Central memory CD4-positive, alpha-beta T cell (primary cell): ENCODE data around the gene LSAMP.

Experiments
- DNase-seq: peaks from one replicate; pipeline ENCODE4 v3.0.0; 2022

Gene LSAMP

GRCh38 chr3:116350119-116350733 is 95.1 kb downstream of the LSAMP start:
- DNase-seq: no peak

GRCh38 chr3:116348216-116348615 is 97.1 kb downstream of the LSAMP start:
- DNase-seq: no peak

- no peak for DNase-seq
Observed at GRCh38 chr3:116342499-116342898, 102.8 kb downstream of the LSAMP start.

GRCh38 chr3:116341899-116342298 is 103.4 kb downstream of the LSAMP start:
- no peak for DNase-seq

GRCh38 chr3:116341381-116341780 is 103.9 kb downstream of the LSAMP start:
- no peak for DNase-seq

- DNase-seq: no peak
Observed at GRCh38 chr3:116340680-116341216, 104.5 kb downstream of the LSAMP start.

GRCh38 chr3:116339441-116340028 is 105.8 kb downstream of the LSAMP start:
- no peak for DNase-seq

GRCh38 chr3:116338713-116339112 is 106.6 kb downstream of the LSAMP start:
- no peak for DNase-seq

GRCh38 chr3:116337229-116337628 is 108.1 kb downstream of the LSAMP start:
- no peak for DNase-seq

GRCh38 chr3:116331380-116331779 is 113.9 kb downstream of the LSAMP start:
- DNase-seq: no peak

GRCh38 chr3:116322750-116323375 is 122.4 kb downstream of the LSAMP start:
- no peak for DNase-seq

- no peak for DNase-seq
Observed at GRCh38 chr3:116318370-116318769, 126.9 kb downstream of the LSAMP start.

GRCh38 chr3:116316771-116317170 is 128.5 kb downstream of the LSAMP start:
- no peak for DNase-seq

GRCh38 chr3:116314476-116314875 is 130.8 kb downstream of the LSAMP start:
- DNase-seq: no peak

GRCh38 chr3:116306720-116307119 is 138.6 kb downstream of the LSAMP start:
- no peak for DNase-seq

- DNase-seq: no peak
Observed at GRCh38 chr3:116306149-116306548, 139.1 kb downstream of the LSAMP start.

- no peak for DNase-seq
Observed at GRCh38 chr3:116302087-116302747, 143.1 kb downstream of the LSAMP start.

- no peak for DNase-seq
Observed at GRCh38 chr3:116301422-116301821, 143.9 kb downstream of the LSAMP start.

- DNase-seq: no peak
Observed at GRCh38 chr3:116300226-116300625, 145.1 kb downstream of the LSAMP start.

- no peak for DNase-seq
Observed at GRCh38 chr3:116299646-116300081, 145.6 kb downstream of the LSAMP start.

GRCh38 chr3:116298151-116298550 is 147.1 kb downstream of the LSAMP start:
- DNase-seq: no peak

- DNase-seq: no peak
Observed at GRCh38 chr3:116291141-116291540, 154.1 kb downstream of the LSAMP start.

- DNase-seq: no peak
Observed at GRCh38 chr3:116288485-116288884, 156.8 kb downstream of the LSAMP start.
